HEK293T (cell line): Measurements from ENCODE around the gene HAL.

Source experiments
- CTCF ChIA-PET: fragments of 350-600 bp; formaldehyde crosslinking; extraction: SDS; loops from one replicate; lab custom pipeline; 2021; ENCODE audit warnings: antibody characterized with exemption, inconsistent platforms; lab: Yijun Ruan, JAX
- POLR2A ChIA-PET: fragments of 350-600 bp; formaldehyde crosslinking; extraction: SDS; loops from one replicate; lab custom pipeline; 2020; ENCODE audit warnings: antibody characterized with exemption, inconsistent platforms; lab: Yijun Ruan, JAX
- DNase-seq: peaks from one replicate; pipeline ENCODE4 v3.0.0; 2012; ENCODE audit warnings: mixed read lengths; ENCODE audit errors: extremely low spot score
- ARNT ChIP-seq: fragments of 450-650 bp; IDR thresholded peaks from 2 replicates; pipeline ENCODE4 v1.6.1; 2017; ENCODE audit warnings: mild to moderate bottlenecking
- BHLHE40 ChIP-seq: fragments of 450-650 bp; IDR thresholded peaks from 2 replicates; pipeline ENCODE4 v1.6.1; 2016; ENCODE audit warnings: mild to moderate bottlenecking, moderate library complexity, borderline replicate concordance
- CTBP1 ChIP-seq: fragments of 450-650 bp; IDR thresholded peaks from 2 replicates; pipeline ENCODE4 v1.6.1; 2016; ENCODE audit warnings: borderline replicate concordance
- ELF4 ChIP-seq: fragments of 450-650 bp; IDR thresholded peaks from 2 replicates; pipeline ENCODE4 v1.6.1; 2017; ENCODE audit warnings: antibody characterized with exemption
- FOXA1 ChIP-seq: fragments of 450-650 bp; IDR thresholded peaks from 2 replicates; pipeline ENCODE4 v1.6.1; 2016; ENCODE audit warnings: mild to moderate bottlenecking
- FOXK2 ChIP-seq: fragments of 450-650 bp; IDR thresholded peaks from 2 replicates; pipeline ENCODE4 v1.6.1; 2016; ENCODE audit warnings: mild to moderate bottlenecking
- FOXM1 ChIP-seq: fragments of 450-650 bp; IDR thresholded peaks from 2 replicates; pipeline ENCODE4 v1.6.1; 2017; ENCODE audit warnings: mild to moderate bottlenecking, borderline replicate concordance
- HDGF ChIP-seq: fragments of 450-650 bp; IDR thresholded peaks from 2 replicates; pipeline ENCODE4 v1.6.1; 2017; ENCODE audit warnings: antibody characterized with exemption, borderline replicate concordance
- L3MBTL2 ChIP-seq: fragments of 450-650 bp; conservative IDR thresholded peaks from 2 replicates; pipeline ENCODE4 v1.6.1; 2016; ENCODE audit warnings: mild to moderate bottlenecking
- LEF1 ChIP-seq: fragments of 450-650 bp; IDR thresholded peaks from 2 replicates; pipeline ENCODE4 v1.6.1; 2017; ENCODE audit warnings: mild to moderate bottlenecking, borderline replicate concordance
- NFRKB ChIP-seq: fragments of 450-650 bp; IDR thresholded peaks from 2 replicates; pipeline ENCODE4 v1.6.1; 2016; ENCODE audit warnings: mild to moderate bottlenecking, moderate library complexity
- SP1 ChIP-seq: fragments of 450-650 bp; IDR thresholded peaks from 2 replicates; pipeline ENCODE4 v1.6.1; 2017
- SUZ12 ChIP-seq: fragments of 450-650 bp; IDR thresholded peaks from 2 replicates; pipeline ENCODE4 v1.6.1; 2016; ENCODE audit warnings: mild to moderate bottlenecking
- TARDBP ChIP-seq: fragments of 450-650 bp; IDR thresholded peaks from 2 replicates; pipeline ENCODE4 v1.6.1; 2016
- ZNF384 ChIP-seq: fragments of 450-650 bp; IDR thresholded peaks from 2 replicates; pipeline ENCODE4 v1.6.1; 2016
- TF ChIP-seq, protein P1 (sequence below): fragments of 450-650 bp; IDR thresholded peaks from 2 replicates; pipeline ENCODE4 v1.6.1; 2016

HAL gene

DNA sequence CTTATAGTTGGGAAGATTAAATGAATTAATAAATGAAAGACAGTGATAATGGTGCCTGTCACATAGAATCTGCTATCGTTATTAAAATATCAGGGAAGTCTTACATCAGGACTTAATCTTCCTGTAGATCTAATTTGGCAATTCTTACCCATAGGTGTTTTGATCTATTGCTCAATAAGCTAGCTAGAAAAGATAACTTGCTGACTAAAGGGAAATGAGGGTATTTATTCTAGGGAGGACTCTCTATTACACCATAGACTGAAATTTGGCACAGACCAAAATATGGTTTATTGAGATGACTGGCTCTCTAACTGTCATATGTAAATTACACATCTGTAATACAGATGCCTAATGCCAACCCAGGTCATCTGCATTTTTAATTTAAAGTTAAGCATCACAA, 11.5 kb downstream of the HAL start:
- ChIA-PET CTCF (no interaction called here), POLR2A (no interaction called here)
- TF ChIP-seq HDGF (no peak), FOXM1 (no peak), NFRKB (no peak), SP1 (no peak), TARDBP (no peak), L3MBTL2 (no peak), FOXA1 (no peak), SUZ12 (no peak)
- TF ChIP-seq, protein P1, sequence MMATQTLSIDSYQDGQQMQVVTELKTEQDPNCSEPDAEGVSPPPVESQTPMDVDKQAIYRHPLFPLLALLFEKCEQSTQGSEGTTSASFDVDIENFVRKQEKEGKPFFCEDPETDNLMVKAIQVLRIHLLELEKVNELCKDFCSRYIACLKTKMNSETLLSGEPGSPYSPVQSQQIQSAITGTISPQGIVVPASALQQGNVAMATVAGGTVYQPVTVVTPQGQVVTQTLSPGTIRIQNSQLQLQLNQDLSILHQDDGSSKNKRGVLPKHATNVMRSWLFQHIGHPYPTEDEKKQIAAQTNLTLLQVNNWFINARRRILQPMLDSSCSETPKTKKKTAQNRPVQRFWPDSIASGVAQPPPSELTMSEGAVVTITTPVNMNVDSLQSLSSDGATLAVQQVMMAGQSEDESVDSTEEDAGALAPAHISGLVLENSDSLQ, result no peak
- no peak for DNase-seq

DNA sequence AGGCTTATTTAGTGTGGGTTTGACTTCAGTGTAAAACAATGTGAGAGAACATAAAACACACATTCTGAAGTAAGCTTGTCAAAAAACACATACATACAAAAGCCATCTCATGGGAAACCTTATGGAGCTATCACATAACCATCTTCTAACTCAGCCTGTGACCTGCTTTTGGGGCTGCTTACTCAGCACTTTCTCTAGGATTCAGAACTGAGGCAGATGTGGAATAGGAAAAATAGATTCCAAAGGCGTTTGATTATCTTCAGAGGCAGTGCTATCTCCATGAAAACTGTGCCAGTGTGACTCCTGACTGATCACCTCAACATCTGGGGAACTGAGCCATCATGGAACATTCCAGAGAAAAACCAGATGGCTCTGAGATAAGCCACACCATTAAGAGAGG, 13.5 kb downstream of the HAL start:
- CTCF ChIA-PET, result no interaction called here
- DNase-seq, result no peak
- TF ChIP-seq, protein P1, result no peak
- no peak for TF ChIP-seq FOXM1
- no peak for TF ChIP-seq CTBP1
- TF ChIP-seq SUZ12, result no peak
- no peak for TF ChIP-seq ZNF384
- no peak for TF ChIP-seq TARDBP
- TF ChIP-seq L3MBTL2, result no peak
- POLR2A ChIA-PET, result no interaction called here

DNA sequence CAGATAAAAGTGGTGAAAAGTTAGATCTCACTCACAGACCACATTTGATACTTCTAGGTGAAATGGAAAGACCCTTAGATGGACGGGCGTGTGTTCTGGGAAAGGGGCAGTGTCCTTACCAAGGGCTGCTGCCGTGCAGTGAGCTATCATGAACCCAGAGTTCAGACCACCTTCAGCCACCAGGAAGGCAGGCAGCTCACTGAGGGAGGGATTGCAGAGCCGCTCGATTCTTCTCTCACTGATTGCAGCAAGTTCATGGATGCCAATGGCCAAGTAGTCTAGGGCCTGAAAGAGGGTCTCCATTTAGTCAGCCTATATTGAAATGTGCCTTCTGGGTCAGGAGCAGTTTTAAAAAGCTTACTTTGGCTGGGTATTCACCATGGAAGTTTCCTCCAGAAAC, 15.7 kb downstream of the HAL start:
- TF ChIP-seq ARNT, result no peak
- TF ChIP-seq NFRKB, result no peak
- no peak for TF ChIP-seq CTBP1
- TF ChIP-seq ZNF384, result no peak
- no peak for TF ChIP-seq ELF4
- DNase-seq, result no peak
- POLR2A ChIA-PET, result no interaction called here
- CTCF ChIA-PET, result interaction anchor here (0.6 kb wide), 1 partner anchor 1266 kb away, joined by 3 read pairs; no protein-coding TSS in a partner anchor

DNA sequence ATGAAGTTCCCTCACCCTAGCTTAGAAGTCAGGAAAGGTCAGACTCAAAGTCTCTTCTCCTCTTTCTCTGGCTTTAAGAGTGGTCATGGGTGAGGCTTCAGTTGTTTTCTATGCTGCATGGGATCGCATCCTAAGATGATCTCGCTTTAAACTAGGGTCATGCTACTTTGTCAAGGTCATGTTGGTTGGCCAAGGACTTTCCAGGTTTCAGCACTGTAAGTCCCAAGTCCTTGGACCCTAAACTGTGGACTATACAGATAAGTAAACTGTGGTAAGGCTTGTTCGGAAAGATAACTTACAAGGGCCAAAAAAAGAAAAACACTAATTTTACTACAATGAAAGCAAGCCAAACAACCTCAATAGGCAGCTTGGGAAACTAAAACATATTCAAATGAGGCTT, 17.4 kb downstream of the HAL start:
- POLR2A ChIA-PET, result no interaction called here
- TF ChIP-seq BHLHE40 (no peak), ELF4 (no peak), SP1 (no peak)
- CTCF ChIA-PET, result no interaction called here
- no peak for DNase-seq

DNA sequence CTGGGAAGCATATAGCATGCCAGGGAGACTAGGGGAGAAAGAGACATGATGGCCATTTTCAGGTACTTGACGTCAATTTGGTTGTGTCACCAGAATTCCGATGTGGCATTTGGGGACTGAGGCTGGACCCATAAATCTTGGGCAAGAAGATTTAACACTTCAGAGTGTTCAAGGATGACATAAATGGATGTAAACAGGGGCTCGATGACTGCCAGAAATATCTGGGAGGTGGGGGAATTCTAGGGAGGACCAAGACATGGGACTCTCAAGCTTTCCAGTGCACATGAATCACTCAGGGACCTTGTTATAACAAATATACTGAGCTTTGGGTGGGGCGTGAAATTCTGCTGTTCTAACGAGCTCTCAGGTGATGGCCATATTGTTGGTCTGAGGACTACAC, 17.8 kb downstream of the HAL start:
- no peak for DNase-seq
- POLR2A ChIA-PET, result no interaction called here
- CTCF ChIA-PET, result no interaction called here
- TF ChIP-seq TARDBP, result no peak
- TF ChIP-seq BHLHE40, result no peak
- TF ChIP-seq, protein P1, result no peak
- no peak for TF ChIP-seq LEF1
- TF ChIP-seq SP1, result no peak
- no peak for TF ChIP-seq FOXM1
- TF ChIP-seq SUZ12, result no peak
- no peak for TF ChIP-seq ARNT
- no peak for TF ChIP-seq NFRKB
- TF ChIP-seq ZNF384, result no peak
- TF ChIP-seq HDGF, result no peak

DNA sequence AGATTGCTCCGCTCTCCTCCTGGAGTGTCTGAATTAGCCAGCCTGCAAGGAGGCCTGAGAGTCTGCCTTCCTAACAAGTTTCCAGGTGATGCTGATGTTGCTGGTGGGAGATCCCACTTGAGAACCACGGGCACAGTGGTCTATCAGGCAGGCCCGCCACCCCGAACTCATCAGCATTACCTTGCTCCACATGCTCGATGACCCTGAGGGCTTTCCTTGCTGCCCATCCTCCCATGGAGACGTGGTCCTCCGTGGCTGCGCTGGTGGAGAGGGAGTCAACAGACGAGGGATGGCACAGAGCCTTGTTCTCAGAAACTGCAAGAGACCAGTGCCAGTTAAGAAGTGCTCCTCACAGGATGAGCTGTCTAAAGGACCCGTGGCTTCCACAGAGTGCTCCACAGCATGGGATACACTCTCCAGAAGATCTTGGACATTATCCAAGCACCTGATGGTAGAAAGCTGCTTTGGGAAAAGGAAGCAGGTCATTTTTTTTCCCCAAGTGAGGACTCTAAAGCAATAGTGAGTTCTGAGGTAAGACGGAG, 18.3 kb downstream of the HAL start:
- TF ChIP-seq, protein P1, result no peak
- TF ChIP-seq TARDBP (no peak), L3MBTL2 (no peak), HDGF (no peak), BHLHE40 (no peak), NFRKB (no peak), SUZ12 (no peak), SP1 (no peak), ZNF384 (no peak), FOXM1 (no peak), FOXK2 (no peak), CTBP1 (no peak), ELF4 (no peak)
- POLR2A ChIA-PET, result no interaction called here
- CTCF ChIA-PET, result no interaction called here
- DNase-seq, result no peak

DNA sequence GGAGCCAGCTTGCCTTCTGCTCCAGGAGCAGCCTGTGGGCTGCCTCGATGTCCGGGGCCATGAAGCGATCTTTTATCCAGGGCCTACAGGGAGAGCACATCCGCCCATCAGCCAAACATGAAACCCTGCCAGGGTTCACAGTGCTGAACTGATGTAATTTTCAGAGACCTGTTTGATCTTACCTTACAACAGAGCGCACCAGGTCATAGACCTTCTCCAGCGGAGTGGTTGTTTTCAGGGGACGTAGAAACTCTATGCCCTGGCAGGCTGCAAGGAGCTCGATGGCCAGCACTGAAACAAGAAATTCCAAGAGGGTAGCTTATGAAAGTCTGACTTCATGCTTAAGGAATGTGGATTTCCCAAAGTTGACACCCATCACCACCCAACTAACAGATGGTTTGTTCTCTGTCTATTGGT, 19.7 kb downstream of the HAL start:
- ChIA-PET POLR2A (no interaction called here), CTCF (no interaction called here)
- no peak for DNase-seq
- TF ChIP-seq NFRKB (no peak), ZNF384 (no peak), FOXK2 (no peak), CTBP1 (no peak), SUZ12 (no peak)
